Measurements from ENCODE around the gene DLX3. TPM values are rescaled to one million over a fixed set of nuclear protein-coding genes. Genes with fewer than 3 reads are reported as not detected.

The DLX3 gene
- total and polyA plus RNA-seq, 2 donors (not counting 1 experiment from before 2014, with no cell fraction given): not detected

DNA sequence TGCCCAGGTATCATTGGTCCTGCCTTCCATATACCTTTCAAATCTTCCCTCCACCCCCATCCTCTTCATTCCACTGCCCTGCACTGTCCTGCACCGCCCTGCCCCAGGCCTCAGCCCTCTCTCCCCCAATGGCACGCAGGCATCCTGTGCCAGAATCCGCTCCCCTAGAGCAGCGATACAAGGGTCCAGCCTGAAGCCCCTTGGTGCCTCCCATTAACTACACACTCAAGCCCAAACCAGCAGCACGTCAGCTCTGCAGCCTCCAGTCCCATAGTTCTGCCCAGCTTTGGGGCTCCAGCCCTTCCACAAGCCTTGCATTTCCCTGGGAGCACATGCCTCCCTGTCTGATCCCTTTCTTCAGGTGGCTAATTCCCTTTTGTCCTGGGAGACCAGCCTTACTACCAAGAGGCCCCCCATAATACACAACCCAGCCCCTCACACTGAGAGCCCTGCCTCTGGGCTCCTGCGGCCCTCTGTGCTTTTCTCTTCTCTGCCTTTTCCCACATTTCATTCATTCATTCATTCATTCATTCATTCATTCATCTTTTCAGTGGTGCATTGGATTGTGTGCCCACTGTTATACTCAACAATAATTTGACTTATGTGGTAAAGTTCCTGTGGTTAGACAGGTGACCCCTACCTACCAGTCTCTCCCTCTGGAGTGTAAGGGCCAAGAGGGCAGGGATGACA is 26.8 kb upstream of the DLX3 start:
- no peak overlapping the region for H3K9ac ChIP-seq (ENCODE audit: insufficient read depth, low read length)
- H3K27me3 ChIP-seq (ENCODE audit: control insufficient read depth, insufficient read depth, low read length): peaks cover 7% of the 10 kb centered on the region
- no peaks in the 10 kb centered on the region for H4K20me1 ChIP-seq (ENCODE audit: control insufficient read depth, extremely low read depth, insufficient read depth, low read length)
- no peak overlapping the region for H3K4me2 ChIP-seq (ENCODE audit: extremely low read depth, insufficient read depth, low read length)
- no peak overlapping the region for H2AFZ ChIP-seq (ENCODE audit: low read length)
- no peak overlapping the region for H3K27ac ChIP-seq (ENCODE audit: insufficient read depth, low read length)
- no peak for DNase-seq (ENCODE audit: low read depth in 2 of 2)
- no peak overlapping the region for H3K4me3 ChIP-seq (replicated peaks in 1 of 4; ENCODE audit: control extremely low read depth in 1 of 4, insufficient read depth in 1 of 4, low read depth in 3 of 4, low read length in 4 of 4)
- no peak for TF ChIP-seq EZH2 (IDR thresholded peaks at IDR 0.05; ENCODE audit: low read length, missing control alignments)
- TF ChIP-seq, protein P1, sequence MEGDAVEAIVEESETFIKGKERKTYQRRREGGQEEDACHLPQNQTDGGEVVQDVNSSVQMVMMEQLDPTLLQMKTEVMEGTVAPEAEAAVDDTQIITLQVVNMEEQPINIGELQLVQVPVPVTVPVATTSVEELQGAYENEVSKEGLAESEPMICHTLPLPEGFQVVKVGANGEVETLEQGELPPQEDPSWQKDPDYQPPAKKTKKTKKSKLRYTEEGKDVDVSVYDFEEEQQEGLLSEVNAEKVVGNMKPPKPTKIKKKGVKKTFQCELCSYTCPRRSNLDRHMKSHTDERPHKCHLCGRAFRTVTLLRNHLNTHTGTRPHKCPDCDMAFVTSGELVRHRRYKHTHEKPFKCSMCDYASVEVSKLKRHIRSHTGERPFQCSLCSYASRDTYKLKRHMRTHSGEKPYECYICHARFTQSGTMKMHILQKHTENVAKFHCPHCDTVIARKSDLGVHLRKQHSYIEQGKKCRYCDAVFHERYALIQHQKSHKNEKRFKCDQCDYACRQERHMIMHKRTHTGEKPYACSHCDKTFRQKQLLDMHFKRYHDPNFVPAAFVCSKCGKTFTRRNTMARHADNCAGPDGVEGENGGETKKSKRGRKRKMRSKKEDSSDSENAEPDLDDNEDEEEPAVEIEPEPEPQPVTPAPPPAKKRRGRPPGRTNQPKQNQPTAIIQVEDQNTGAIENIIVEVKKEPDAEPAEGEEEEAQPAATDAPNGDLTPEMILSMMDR (conservative IDR thresholded peaks at IDR 0.05 in 1 of 2, IDR thresholded peaks at IDR 0.05 in 1 of 2; ENCODE audit: low read depth in 1 of 2, low read length in 2 of 2): no peak
- no peaks in the 10 kb centered on the region for H3K36me3 ChIP-seq (ENCODE audit: control insufficient read depth, insufficient read depth, low read length)
- H3K9me3 ChIP-seq (ENCODE audit: control insufficient read depth, insufficient read depth, low read depth, low read length): peaks cover 3% of the 10 kb centered on the region
- no peaks in the 10 kb centered on the region for H3K79me2 ChIP-seq (ENCODE audit: control insufficient read depth, insufficient read depth, low read length)
- H3K4me1 ChIP-seq (ENCODE audit: control insufficient read depth, extremely low read depth, insufficient read depth, low read length): peaks cover 4% of the 10 kb centered on the region

DNA sequence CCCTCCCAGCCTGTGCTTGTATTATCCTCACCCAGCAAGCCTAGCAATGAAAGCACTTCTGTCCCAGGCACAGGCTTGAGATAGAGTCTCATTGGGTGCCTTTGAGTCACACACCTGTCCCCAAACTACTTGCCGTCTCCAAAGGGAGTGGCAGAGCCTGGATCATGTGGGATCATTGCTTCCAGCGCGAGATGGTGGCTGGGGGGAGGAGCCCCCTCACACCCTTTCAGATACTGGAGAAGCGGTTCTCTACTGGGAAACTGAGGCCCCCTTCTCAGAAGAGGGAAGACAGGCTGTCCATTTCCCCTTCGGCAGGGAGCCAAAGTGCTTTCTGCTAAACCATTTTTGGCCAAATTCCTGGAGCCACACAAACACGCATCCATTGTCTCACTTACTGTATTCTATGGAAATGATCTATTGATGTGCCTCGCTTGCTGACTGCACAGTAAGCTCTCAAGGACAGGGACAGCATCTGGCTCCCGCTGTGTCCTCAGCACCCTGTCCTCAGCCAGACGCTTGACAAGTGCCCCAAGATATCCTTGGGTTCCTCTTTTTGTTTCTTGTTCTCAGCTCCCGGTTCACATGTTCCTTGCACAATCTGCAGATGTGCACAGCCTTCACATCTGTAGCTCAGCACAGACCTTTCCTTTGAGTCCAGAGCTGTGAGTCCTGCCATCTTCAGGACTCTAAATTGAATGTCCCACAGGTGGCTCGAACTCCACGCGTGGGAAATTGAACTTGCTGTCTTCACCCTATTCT is 26.0 kb upstream of the DLX3 start:
- Histone ChIP-seq H3K27me3 (ENCODE audit: control insufficient read depth, insufficient read depth, low read length) (peaks cover 7% of the 10 kb centered on the region), H3K4me1 (ENCODE audit: control insufficient read depth, extremely low read depth, insufficient read depth, low read length) (peaks cover 2% of the 10 kb centered on the region), H4K20me1 (ENCODE audit: control insufficient read depth, extremely low read depth, insufficient read depth, low read length) (no peaks in the 10 kb centered on the region), H3K36me3 (ENCODE audit: control insufficient read depth, insufficient read depth, low read length) (no peaks in the 10 kb centered on the region), H3K9me3 (ENCODE audit: control insufficient read depth, insufficient read depth, low read depth, low read length) (peaks cover 3% of the 10 kb centered on the region), H3K9ac (ENCODE audit: insufficient read depth, low read length) (no peak overlapping the region), H3K4me3 (replicated peaks in 1 of 4; ENCODE audit: control extremely low read depth in 1 of 4, insufficient read depth in 1 of 4, low read depth in 3 of 4, low read length in 4 of 4) (no peak overlapping the region), H3K4me2 (ENCODE audit: extremely low read depth, insufficient read depth, low read length) (no peak overlapping the region), H3K79me2 (ENCODE audit: control insufficient read depth, insufficient read depth, low read length) (no peaks in the 10 kb centered on the region), H2AFZ (ENCODE audit: low read length) (no peak overlapping the region), H3K27ac (ENCODE audit: insufficient read depth, low read length) (no peak overlapping the region)
- DNase-seq (ENCODE audit: low read depth in 2 of 2): no peak
- TF ChIP-seq EZH2 (IDR thresholded peaks at IDR 0.05; ENCODE audit: low read length, missing control alignments): no peak
- TF ChIP-seq, protein P1 (conservative IDR thresholded peaks at IDR 0.05 in 1 of 2, IDR thresholded peaks at IDR 0.05 in 1 of 2; ENCODE audit: low read depth in 1 of 2, low read length in 2 of 2): no peak

DNA sequence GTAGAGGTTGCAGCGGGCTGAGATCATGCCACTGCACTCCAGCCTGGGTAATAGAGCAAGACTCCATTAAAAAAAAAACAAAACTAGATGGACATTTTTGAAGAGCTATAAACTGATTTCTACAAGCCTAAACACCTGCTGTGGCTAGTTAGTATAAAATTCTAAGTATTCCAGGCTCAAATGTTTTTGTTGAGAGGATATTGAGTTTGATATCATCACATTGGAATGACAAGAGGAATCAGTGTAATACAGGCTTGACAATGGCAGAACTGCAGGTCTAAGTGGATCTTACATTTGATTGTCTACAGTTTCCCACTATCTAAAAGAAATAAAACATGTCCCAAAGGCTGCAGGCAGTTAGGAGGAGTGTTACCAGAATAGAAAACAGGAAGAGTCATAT is 23.9 kb upstream of the DLX3 start:
- Histone ChIP-seq H3K9ac (ENCODE audit: insufficient read depth, low read length) (no peak overlapping the region), H3K4me2 (ENCODE audit: extremely low read depth, insufficient read depth, low read length) (no peak overlapping the region), H3K27me3 (ENCODE audit: control insufficient read depth, insufficient read depth, low read length) (peaks cover 11% of the 10 kb centered on the region), H4K20me1 (ENCODE audit: control insufficient read depth, extremely low read depth, insufficient read depth, low read length) (no peaks in the 10 kb centered on the region), H3K9me3 (ENCODE audit: control insufficient read depth, insufficient read depth, low read depth, low read length) (no peaks in the 10 kb centered on the region), H3K36me3 (ENCODE audit: control insufficient read depth, insufficient read depth, low read length) (no peaks in the 10 kb centered on the region), H3K4me3 (replicated peaks in 1 of 4; ENCODE audit: control extremely low read depth in 1 of 4, insufficient read depth in 1 of 4, low read depth in 3 of 4, low read length in 4 of 4) (no peak overlapping the region), H3K27ac (ENCODE audit: insufficient read depth, low read length) (no peak overlapping the region), H3K79me2 (ENCODE audit: control insufficient read depth, insufficient read depth, low read length) (no peaks in the 10 kb centered on the region), H2AFZ (ENCODE audit: low read length) (no peak overlapping the region), H3K4me1 (ENCODE audit: control insufficient read depth, extremely low read depth, insufficient read depth, low read length) (peaks cover 2% of the 10 kb centered on the region)
- DNase-seq (ENCODE audit: low read depth in 2 of 2): peak in 1 of 2 donors; percentile 34
- no peak for TF ChIP-seq EZH2 (IDR thresholded peaks at IDR 0.05; ENCODE audit: low read length, missing control alignments)
- TF ChIP-seq, protein P1 (conservative IDR thresholded peaks at IDR 0.05 in 1 of 2, IDR thresholded peaks at IDR 0.05 in 1 of 2; ENCODE audit: low read depth in 1 of 2, low read length in 2 of 2): no peak

All from fibroblast of lung (primary cell).